Stimulated activated naive CD8-positive, alpha-beta T cell treated with anti-CD3 and anti-CD28 coated beads, Interleukin-15, amount 100 ng/mL, for 72 hours (primary cell): ENCODE data around the gene TBX18.

ENCODE experiments used
- ATAC-seq: fragments of 150-1000 bp; cut with Tn5 transposase; 2 replicates; pipeline ENCODE4 v1.10.0; 2021; ENCODE audit warnings: mild to moderate bottlenecking, moderate library complexity
- DNase-seq, 2 donors: peaks; one replicate each; pipeline ENCODE4 v3.0.0; 2021 to 2022
- H3K27ac Mint-ChIP-seq, 2 donors: one replicate each; pipeline ENCODE4 v1.8.0; 2022; ENCODE audit warnings: mild to moderate bottlenecking in 2 of 2, mixed read lengths in 2 of 2, moderate library complexity in 2 of 2
- H3K27me3 Mint-ChIP-seq: one replicate; pipeline ENCODE4 v1.8.0; 2022; ENCODE audit warnings: mixed read lengths
- H3K4me1 Mint-ChIP-seq: one replicate; pipeline ENCODE4 v1.8.0; 2022; ENCODE audit warnings: mild to moderate bottlenecking, mixed read lengths
- H3K4me3 Mint-ChIP-seq, 2 donors: one replicate each; pipeline ENCODE4 v1.8.0; 2022; ENCODE audit warnings: mild to moderate bottlenecking in 2 of 2, mixed read lengths in 2 of 2, moderate library complexity in 1 of 2
- H3K9me3 Mint-ChIP-seq, 2 donors: one replicate each; pipeline ENCODE4 v1.8.0; 2022; ENCODE audit warnings: mixed read lengths in 2 of 2

TBX18 gene

GRCh38 chr6:84645000-84645399 lies 119.4 kb downstream of the TBX18 start:
- no peak for DNase-seq
- no peak for ATAC-seq
- H3K27ac Mint-ChIP-seq, result no peak overlapping the region
- peaks cover 0 to 7% of the 10 kb centered on the region in 2 donors for H3K9me3 Mint-ChIP-seq
- no peak overlapping the region for H3K4me3 Mint-ChIP-seq
- no peaks in the 10 kb centered on the region for H3K4me1 Mint-ChIP-seq
- no peaks in the 10 kb centered on the region for H3K27me3 Mint-ChIP-seq

GRCh38 chr6:84643778-84644177 lies 120.6 kb downstream of the TBX18 start:
- DNase-seq, result no peak
- no peak for ATAC-seq
- Mint-ChIP-seq H3K4me3 (no peak overlapping the region), H3K27ac (no peak overlapping the region), H3K9me3 (peaks cover 0 to 7% of the 10 kb centered on the region in 2 donors), H3K27me3 (no peaks in the 10 kb centered on the region), H3K4me1 (no peaks in the 10 kb centered on the region)

- no peaks in the 10 kb centered on the region for H3K4me1 Mint-ChIP-seq
- H3K4me3 Mint-ChIP-seq, result no peak overlapping the region
- no peak for ATAC-seq
- no peak overlapping the region for H3K27ac Mint-ChIP-seq
- no peaks in the 10 kb centered on the region for H3K27me3 Mint-ChIP-seq
- no peak for DNase-seq
- H3K9me3 Mint-ChIP-seq, result peaks cover 3 to 10% of the 10 kb centered on the region in 2 donors
Observed at GRCh38 chr6:84641076-84641475, 123.3 kb downstream of the TBX18 start.

- Mint-ChIP-seq H3K27ac (no peak overlapping the region), H3K4me1 (no peaks in the 10 kb centered on the region), H3K27me3 (no peaks in the 10 kb centered on the region), H3K4me3 (no peak overlapping the region), H3K9me3 (peaks cover 3 to 10% of the 10 kb centered on the region in 2 donors)
- DNase-seq, result no peak
- ATAC-seq, result no peak
Observed at GRCh38 chr6:84639396-84639795, 125.0 kb downstream of the TBX18 start.

DNA sequence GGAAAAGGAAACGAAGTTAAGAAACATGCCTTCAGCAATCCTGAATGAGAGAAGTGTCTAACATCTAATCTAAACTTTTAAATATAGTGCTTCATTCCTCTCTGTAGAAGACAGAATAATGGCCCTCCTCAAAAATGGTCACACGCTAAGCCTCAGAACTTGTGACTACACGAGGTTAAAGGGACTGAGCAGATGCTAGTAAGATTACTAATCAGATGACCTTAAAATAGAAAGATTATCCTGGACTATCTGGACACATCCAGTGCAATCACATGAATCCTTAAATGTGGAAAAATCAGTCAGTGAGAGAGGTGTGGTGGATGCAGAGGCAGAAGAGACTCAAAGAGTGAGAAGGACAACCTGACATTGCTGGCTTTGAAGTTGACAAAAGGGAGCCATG lies 126.1 kb downstream of the TBX18 start:
- H3K27me3 Mint-ChIP-seq, result no peaks in the 10 kb centered on the region
- no peaks in the 10 kb centered on the region for H3K4me1 Mint-ChIP-seq
- peaks cover 3 to 10% of the 10 kb centered on the region in 2 donors for H3K9me3 Mint-ChIP-seq
- no peak overlapping the region for H3K4me3 Mint-ChIP-seq
- DNase-seq (no peak), ATAC-seq (no peak)
- H3K27ac Mint-ChIP-seq, result no peak overlapping the region
